Activated CD8-positive, alpha-beta memory T cell treated with anti-CD3 and anti-CD28 coated beads, Interleukin-2, amount 50 U/mL, for 48 hours (primary cell): ENCODE measurements around the gene CAMK2G.

Experiments
- DNase-seq: peaks from one replicate; pipeline ENCODE4 v3.0.0-alpha.2; 2020

Gene CAMK2G

DNA sequence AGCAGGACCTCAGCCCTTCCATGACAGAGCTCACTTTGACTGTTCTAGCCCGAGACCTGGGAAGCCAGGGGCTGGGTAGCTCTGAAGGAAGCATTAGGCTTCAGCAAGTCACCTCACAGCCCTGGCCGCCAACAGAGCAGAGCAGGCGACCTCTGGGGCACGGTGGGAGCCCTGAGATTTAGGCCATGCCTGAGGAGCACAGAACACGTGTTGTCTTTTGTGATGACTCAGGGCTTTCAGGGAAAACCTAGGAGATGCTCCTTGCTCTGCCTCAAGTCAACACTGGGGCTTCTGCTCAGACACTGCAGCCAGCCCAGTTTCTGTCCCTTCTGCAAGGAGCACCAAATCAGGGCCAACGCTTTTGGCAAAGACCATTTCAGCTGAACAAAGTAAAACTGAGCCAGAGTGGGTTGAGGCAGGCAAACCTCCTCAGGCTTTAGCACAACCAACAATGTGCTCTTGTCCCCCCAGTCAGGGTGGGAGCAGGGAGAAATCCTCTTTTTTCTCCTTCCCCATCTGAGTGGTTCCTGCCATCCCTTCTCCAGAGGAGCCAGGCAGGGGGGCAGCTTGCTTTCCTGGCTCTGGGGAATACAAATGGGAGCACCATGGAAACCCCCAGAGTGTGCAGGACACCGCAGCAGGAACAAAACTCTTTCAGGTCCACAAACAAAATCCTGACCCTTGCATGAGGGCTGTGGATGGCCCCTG lies 14.4 kb downstream of the CAMK2G start:
- DNase-seq: peak; percentile 61

DNA sequence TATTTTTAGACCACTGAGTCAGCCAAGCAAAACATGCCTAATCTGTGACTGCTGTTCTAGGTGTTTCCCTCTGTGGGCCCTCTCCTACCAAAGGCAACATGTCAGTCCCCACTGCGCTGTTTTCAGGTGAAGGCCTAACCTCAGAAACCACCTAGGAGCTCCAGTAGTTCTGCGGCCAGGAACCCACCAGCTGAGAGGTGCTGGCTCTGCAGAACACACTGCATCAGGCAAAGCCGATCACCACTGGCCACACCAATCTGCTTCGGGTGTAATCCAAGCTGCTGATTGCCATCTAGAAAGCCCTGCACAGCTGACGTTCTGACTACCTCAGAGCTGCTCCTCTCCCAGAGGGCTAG lies 14.9 kb downstream of the CAMK2G start:
- peak; percentile 71 for DNase-seq

DNA sequence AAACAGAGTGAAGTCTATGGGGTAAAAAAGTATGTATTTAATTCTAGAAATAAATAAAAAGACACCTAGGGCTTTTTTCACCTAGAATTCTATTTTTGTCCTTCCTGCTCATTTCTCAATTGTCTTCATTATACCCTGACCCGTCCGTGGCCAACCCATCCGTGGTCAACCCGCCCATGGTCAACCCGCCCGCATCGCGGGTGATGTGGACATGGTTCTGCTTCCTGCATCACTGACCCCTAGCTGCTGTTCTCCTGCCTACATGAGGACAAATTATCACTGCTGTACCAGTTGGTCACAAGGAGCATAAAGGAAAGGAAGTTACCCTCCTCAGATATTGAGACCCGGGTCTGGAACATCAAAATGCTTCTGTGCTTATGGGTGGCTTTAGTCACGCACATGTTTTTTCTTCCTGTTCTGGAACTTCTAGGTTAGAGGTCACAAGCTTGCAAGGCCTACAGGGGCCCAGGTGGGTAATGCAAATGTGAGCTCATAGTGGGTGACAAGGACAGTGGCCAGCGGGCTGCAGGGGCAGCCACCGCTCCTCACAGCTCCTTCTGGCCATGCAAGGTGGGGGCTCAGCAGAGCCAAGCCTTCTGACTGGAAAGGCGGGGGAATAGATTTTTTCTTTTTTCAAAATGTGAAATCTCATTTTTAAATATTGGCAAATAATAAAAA lies 15.5 kb downstream of the CAMK2G start:
- no peak for DNase-seq

DNA sequence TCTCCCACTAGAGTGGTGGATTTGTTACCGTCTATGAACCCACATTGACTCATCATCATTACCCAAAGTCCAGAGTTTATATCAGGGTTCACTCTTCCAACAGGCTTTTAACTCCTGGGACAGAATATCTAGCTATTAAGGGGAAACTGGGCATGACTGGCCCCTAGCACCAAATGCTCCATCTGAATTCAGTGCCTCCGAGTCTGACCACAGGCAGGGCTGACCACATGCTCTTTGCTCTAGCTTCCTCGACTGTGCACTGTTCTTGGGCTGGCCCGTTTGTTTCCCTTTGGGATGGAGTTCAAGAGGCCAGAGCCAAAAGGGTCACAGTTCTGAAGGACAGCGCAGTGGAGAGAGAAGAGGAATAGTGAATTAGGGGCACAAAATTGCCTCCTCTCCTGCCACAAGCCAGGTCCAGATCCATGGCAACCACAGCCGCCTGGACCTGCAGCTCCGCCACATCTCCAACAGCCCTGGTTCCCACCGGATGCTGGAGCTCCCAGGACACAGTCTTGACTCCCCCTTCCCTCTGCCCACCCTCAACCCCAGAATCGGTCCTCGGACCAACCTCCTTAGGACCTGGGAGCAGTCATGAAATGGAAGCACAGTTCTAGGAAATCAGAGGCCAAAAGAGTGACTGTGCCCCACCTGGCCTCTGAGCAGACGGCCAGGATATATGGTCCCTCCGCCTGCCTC lies 16.2 kb downstream of the CAMK2G start:
- DNase-seq: no peak

DNA sequence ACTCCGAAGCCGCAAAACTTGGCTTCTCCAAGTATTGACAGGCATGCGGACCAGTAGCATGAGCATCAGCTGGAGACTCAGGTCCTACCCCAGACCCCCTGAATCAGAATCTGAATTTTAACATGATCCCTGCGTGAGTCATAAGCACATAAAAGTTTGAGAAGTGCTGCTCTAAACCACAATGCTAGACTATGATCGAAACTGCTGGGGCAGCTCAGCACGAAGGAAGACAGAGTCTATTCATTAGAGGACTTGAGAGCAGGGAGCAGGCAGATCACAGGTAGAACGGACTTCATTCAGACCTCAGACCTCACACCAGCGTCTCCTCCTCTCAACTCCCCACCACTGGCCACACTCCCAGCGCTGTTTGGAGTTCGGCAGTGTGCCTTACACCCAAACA lies 16.9 kb downstream of the CAMK2G start:
- no peak for DNase-seq

DNA sequence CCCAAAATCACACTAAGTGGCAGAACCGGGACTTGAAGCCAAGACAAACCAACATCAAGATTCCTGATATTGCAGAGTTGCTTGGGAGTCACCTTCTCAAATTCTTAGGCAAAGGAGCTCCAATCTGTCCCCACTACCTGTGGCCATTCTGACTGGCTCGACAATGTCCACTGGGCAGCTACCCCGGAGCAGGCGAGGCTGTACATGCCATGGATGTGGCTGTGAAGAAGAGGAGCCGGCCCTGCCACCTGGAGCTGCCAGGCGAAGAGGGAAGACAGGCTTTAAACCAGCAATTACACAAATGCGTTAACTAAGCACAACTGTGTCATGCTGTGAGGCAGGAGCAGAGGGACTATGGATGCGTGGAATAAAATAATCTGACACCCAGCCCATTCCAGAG lies 18.1 kb downstream of the CAMK2G start:
- no peak for DNase-seq

DNA sequence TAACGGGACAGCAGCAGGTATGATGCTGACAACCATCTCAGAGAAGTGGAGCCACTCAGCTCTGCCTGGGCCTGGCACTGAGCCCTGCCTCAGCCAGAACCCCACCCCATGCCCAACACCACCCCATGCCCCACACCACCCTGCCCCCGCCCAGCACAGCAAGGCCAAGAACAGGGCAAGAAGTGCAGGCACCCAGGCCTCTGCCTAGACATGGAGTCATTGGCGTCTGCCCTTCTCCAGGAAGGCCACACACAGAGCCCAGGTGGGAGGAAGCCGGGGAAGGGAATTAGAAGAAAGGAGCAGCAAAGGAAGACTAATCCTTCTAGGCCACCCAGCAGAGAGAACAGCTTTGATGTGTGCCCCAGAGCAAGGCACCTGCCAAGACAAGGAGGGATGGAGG lies 18.9 kb downstream of the CAMK2G start:
- DNase-seq: no peak

DNA sequence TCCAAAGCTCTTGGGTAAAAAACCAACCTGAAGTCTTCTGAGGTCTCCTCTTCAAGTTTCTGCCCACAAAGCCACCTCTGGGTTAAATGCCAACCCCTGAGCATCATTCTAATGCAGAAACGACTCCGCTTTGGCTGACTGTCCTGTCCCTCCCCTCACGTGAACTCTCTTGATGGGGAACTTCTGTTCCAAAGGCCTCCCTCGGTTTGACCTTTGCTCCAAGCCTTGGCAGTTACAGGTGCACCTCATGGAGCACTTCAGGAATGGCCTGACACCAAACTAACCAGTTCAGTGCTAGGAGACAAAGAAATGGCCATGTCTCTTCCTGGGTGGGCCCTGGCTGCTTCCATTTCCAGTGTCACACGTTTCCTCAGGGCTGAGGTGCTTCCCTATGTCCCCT lies 20.0 kb downstream of the CAMK2G start:
- no peak for DNase-seq

DNA sequence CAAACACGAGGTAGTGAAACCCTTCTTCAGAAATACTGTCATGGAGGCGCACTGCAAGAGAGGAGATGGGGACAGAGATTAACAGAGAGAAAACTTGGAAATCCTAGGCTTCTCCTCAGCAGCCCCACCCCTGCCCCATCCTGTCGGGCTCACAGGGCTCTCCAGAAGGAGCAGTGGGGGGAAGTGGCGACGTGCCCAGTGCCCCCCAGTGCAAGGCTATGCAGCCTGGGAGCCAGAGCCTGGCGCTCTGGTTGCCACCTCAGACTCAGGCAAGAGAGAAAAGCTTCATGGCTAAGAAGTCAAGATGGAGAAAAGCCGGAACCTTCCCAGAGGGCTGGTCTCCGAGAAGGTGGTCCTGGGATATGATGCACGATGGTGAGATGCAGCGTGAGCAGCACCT lies 21.2 kb downstream of the CAMK2G start:
- DNase-seq: no peak

DNA sequence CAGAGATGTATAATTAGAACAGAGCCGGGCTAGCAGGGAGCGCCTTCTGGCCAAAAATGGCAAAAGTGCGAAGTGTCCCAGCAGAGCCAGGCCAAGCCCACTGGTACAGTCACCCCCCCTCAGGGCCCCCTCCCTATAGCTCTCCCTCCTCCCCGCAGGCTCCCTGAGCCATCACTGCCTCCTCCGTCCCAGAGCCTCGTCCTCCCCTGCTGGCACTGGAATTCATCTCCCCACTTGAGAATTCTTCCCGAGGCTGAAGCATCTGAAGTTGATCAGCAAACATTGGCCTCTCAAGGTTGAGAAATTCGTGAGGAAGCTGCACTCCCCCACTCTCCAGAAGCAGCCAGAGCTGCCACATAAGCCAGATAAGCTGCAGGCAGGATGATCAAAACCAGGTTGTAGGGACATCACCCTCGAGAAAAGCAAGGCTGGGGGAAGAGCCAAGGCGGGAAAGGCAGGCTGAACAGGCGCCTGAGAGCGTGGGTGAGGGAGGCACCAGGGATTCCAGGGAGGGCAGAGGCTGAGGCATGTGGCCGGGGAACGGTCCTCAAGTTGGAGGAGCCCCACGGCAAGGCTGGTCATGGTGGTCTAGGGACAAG lies 23.4 kb downstream of the CAMK2G start:
- no peak for DNase-seq

DNA sequence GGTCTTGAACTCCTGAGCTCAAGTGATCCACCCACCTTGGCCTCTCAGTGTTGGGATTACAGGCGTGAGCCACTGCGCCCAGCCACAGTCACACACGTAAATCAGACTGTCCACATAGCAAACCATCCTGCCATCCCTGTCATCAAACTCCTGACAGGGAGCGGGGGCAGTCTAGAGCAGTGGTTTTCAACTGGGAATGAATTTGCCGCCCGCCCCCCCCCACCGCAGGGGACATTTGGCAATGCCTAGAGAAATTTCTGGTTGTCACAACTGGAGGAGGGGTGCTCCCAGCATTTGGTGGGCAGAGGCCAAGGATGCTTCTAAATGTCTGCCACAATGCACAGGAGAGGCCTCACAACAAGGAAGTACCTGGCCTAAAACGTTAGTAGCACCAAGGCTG lies 24.1 kb downstream of the CAMK2G start:
- no peak for DNase-seq

DNA sequence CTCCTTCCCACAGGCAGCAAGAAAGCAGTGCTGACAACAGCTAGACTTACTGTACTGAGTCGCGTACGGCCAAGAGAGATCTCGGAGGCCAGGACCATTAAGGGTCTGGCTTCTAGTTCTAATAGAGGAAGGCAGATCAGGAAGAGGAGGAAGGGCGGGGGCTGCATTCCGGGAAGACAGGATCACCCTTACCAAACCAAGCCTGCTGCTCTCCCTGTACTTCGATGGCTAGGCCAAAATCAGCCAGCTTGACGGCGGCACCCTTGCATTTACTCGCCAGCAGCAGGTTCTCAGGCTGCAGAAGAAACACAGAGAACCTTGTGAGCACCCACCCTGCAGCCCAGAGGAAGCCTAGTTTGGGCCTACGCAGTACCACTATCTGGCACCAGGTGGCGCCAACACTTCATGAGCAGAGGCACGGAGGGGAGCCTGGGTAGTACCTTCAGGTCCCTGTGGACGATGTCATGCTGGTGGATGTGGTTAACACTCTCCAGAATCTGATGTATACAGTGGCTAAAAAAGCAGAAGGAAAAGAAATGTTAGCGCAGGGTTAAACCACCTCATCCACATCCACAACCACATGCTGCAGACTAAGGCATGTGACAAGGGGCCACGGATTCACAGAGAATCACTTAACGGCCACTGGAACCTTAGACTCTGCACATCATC lies 25.4 kb downstream of the CAMK2G start:
- DNase-seq: peak; percentile 100

DNA sequence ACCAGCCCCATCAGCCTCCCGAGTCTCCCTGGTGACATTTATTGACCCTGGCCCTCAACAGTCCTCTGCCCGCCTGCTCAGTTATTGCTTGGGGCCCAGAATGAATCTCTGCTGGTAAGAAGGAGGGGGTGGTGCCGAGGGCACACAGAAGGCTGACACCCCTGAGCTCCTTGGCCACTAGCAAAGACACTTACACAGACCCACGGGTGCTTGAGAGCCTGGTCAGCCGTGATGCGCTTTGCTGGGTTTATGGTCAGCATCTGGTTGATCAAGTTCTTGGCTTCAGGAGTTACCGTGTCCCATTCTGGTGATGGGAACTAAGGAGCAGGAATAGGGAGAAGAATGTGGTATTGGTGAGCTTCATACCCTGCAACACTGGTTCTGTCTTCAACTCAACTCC lies 27.3 kb downstream of the CAMK2G start:
- DNase-seq: no peak

DNA sequence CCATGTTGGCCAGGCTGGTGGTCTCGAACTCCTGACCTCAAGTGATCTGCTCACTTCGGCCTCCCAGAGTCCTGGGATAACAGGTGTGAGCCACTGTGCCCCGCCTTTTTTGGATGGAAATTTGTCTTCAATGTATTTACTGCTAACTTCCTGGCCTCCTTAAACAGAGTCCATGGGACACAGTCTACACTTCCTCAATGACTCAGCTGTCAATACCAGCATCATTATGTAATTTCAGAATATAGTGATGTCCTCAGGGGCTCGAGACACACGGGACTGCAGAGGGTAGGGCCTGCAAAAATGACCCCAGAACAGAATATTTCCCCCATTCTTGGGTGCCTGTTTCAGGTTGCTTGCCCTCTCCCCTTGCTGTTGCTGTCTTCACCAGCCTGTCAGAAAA lies 31.1 kb downstream of the CAMK2G start:
- DNase-seq: no peak

DNA sequence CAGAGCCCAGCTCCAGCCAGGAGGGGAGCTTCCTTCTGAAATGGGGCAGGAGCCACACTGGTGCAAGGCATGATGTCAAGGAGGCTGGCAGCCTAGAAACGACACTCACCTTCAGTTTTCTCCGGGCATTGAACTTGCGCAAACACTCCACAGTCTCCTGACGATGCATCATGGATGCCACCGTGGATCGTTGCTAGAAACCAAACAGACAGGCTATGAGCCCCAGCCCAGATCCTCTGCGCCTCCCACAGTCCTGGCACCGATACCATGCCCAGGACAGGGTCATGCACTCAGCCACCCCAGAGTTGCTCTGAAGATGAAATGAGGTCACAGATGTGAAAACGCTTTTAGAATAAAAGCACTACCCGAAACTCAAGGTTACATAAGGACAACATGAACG lies 32.0 kb downstream of the CAMK2G start:
- no peak for DNase-seq

DNA sequence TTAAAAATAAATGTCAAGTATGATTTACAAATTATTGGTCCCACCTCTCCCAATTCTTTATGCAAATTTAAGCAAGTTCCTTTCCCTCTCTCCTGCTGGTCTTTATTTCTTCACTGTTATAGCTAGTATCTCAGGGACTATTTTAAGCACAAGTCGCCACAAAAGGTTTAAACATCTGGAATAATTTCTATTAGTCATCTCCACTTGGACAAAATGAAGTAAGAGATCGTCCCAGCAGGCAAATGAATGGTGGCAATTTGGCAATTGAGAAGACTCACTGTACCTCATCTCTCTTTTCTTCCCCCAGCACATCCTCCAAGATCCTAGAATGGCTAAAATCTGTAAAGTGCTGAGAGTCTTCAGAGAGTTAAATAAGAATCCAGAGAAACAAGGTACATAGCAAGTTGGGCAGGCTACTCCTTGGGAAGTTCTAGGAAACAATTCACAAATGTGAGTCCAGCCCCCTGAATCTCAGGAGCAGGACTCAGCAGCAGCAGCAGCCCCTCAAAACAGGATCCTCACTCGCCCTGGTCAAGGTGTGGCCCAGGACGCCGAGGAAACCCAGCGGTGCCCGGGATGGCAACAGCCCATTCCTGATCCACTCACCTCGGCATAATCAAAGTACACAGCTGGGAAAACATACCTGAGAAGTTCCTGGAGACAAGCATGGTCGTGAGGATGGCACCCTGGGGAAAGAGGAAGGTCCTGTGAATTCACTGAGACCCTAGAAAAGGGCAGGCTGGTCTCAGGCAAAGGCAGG lies 32.6 kb downstream of the CAMK2G start:
- no peak for DNase-seq

DNA sequence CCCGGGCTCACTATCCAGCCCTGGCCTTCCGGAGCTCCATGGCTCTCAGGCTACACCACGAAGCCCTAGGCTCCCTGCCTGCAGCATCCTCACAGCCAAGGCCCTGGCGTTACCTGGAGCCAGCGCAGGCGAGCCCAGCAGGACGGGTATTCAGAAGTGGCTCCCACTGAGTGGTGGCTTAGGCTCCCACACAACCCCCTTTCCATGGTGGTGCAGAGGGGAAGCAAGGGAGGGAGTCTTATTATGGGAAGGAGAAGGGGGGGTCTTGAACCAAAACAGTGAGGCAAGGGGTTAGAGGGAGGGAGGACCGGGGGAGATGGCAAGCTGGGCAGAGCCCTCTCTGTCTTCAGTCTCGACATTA lies 33.3 kb downstream of the CAMK2G start:
- no peak for DNase-seq

DNA sequence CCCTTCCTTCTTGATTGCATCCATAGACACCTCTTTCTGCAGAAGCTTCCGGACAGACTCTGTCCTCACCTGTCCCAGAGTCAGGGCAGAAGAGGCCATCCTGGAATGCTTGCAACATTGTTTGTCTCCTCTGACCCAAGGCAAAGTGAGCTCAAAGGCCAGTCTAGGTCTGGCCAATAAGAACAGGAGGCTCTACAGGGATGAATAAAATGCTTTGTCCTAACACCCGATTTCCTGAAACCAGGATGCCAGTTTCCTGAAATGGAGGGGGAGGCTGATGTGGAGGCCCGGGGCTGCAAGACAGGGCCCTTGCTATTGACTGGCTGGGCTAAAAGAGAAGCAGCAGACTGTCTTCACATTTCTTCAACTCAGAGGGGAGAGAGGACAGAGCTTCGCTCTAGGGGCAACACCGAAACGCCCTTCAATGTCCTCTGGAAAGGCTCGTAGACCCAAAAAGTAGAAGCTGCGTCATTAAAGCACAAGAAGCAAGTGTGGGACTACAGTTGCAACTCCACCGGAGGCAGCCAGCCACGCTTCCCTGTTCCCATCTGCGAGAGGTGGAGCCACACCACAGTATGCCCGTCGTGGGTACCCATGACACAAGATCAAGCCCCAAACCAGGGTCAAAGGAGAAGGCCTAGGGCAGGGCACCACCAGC lies 33.8 kb downstream of the CAMK2G start:
- DNase-seq: no peak

DNA sequence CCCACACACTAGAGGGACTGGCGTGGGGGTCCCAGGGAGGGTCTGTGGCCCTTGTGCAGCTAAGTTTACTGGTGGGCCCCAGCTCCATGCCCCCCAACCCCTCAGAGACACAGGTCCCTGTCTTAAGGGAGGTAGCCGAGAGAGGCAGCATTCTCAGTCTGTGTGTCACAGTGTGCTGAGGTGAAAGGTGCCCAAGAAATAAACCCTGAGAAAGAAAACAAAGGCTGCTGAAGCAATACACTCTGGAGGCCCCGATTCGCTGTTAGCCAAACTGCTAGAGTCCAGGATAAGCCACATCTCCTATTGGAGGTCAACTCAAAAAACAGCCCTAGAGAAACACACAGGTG lies 34.3 kb downstream of the CAMK2G start:
- DNase-seq: no peak

DNA sequence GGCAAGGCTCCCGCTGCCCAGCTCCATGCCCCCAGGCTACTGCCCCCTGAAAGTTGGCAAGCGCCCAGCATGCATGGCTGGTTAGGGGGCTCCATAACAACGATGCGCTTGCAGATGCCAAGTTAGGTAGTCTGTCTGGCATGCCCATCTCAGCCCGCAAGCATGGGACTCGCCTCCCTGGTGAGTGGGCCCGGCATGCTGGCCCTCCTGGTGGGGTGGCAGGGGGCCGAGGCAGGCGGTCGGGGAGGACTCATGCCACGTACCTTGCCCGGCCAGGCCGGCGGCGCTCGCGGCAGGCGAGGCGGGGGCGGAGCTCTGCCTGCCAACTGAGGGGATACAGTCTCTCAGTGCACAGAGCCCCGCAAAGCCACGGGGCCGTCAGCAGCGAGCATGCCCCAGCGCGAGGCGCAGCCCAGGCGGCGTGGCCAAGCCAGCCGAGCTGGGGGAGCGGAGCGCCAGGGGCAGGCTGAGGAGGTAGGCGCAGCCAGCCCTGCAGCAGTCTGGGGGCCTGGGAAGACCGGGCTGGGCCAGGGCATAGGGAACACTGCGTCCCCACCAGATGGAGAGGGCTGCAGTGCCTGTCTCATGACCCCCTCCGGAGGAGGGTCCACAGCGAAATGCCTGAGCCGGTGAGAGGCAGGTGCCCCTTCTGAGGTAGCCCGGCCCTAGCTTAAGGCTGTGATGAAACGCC lies 34.9 kb downstream of the CAMK2G start:
- DNase-seq: no peak

DNA sequence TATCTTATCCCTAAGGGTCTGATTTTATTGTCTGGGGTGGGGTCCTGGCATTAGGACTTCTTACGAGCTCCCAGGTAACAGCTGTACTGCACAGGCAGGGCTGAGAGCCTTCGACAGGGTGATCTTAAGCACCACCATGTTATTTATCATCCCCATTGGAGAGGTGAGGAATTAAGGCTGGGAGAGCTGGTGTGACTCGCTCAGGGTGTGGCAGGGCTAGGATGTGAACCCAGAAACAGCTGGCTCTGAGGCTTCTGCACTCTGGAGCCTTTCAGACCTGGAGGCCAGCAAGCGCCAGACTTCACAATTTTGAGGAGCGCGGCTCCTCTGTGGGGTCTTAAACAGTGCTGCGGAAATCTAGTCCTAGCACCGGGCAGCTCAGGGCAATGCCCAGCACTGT lies 35.5 kb downstream of the CAMK2G start:
- DNase-seq: no peak
